HepG2 (cell line): ENCODE results near the gene NDST1. TPM values are rescaled to one million over a fixed set of nuclear protein-coding genes. Genes with fewer than 3 reads are reported as not detected.

Experiments
- ATRX ChIP-seq: sonication (generic); formaldehyde crosslinking; IDR thresholded peaks from 2 replicates; pipeline ENCODE4 v1.4.0; 2020; ENCODE audit warnings: missing genetic modification reagents, borderline replicate concordance
- KDM4B ChIP-seq: sonication (generic); formaldehyde crosslinking; IDR thresholded peaks from 2 replicates; pipeline ENCODE4 v1.4.0; 2020; ENCODE audit warnings: missing genetic modification reagents
- KLF16 ChIP-seq, 2 experiments: sonication (generic) in 1 of 2; formaldehyde crosslinking in 1 of 2; IDR thresholded peaks; 2 replicates each; pipeline versions ENCODE4 v1.6.1 to v1.8.0; 2016 to 2023; ENCODE audit warnings: missing genetic modification reagents in 2 of 2, missing compliant biosample characterization in 1 of 2
- NAIF1 ChIP-seq: sonication (generic); formaldehyde crosslinking; IDR thresholded peaks from 2 replicates; pipeline ENCODE4 v1.5.0; 2020; ENCODE audit warnings: mild to moderate bottlenecking, missing genetic modification reagents, borderline replicate concordance
- TARDBP ChIP-seq: sonication (generic); formaldehyde crosslinking; IDR thresholded peaks from 2 replicates; pipeline ENCODE4 v1.8.0; 2022; ENCODE audit warnings: mild to moderate bottlenecking, missing genetic modification reagents
- TBP ChIP-seq: sonication (generic); formaldehyde crosslinking; IDR thresholded peaks from 2 replicates; pipeline ENCODE4 v1.5.0; 2020; ENCODE audit warnings: missing genetic modification reagents
- TMF1 ChIP-seq: sonication (generic); formaldehyde crosslinking; IDR thresholded peaks from 2 replicates; pipeline ENCODE4 v1.8.1; 2022; ENCODE audit warnings: low read depth, missing genetic modification reagents
- ZBTB7A ChIP-seq: sonication (generic); formaldehyde crosslinking; IDR thresholded peaks from 2 replicates; pipeline ENCODE4 v1.8.0; 2022; ENCODE audit warnings: mild to moderate bottlenecking, missing genetic modification reagents
- ZKSCAN8 ChIP-seq: IDR thresholded peaks from 2 replicates; pipeline ENCODE4 v1.6.1; 2016; ENCODE audit warnings: borderline replicate concordance, missing genetic modification reagents, missing compliant biosample characterization
- ZNF484 ChIP-seq: sonication (generic); formaldehyde crosslinking; IDR thresholded peaks from 2 replicates; pipeline ENCODE4 v1.5.1; 2020; ENCODE audit warnings: mild to moderate bottlenecking, low read depth, missing genetic modification reagents, borderline replicate concordance
- ZNF644 ChIP-seq: IDR thresholded peaks from 2 replicates; pipeline ENCODE4 v1.6.1; 2016; ENCODE audit warnings: low read depth
- ZNF878 ChIP-seq: sonication (generic); formaldehyde crosslinking; IDR thresholded peaks from 2 replicates; pipeline ENCODE4 v1.8.1; 2023; ENCODE audit warnings: mild to moderate bottlenecking, missing genetic modification reagents, moderate library complexity
- ZSCAN30 ChIP-seq: sonication (generic); formaldehyde crosslinking; IDR thresholded peaks from 2 replicates; pipeline ENCODE4 v1.5.0; 2020; ENCODE audit warnings: mild to moderate bottlenecking, missing genetic modification reagents
- ZSCAN9 ChIP-seq: IDR thresholded peaks from 2 replicates; pipeline ENCODE4 v1.6.1; 2016; ENCODE audit warnings: borderline replicate concordance
- polyA plus RNA-seq, 8 experiments: library from polyadenylated mRNA; depleted of rRNA in 3 of 8; stranded (reverse) in 7 of 8; unstranded in 1 of 8; fragments of >200 nt; fragmentation: Illumina TruSeq in 4 of 8; extraction: Trizol in 4 of 8; gene quantifications; 2 replicates each; pipeline versions ENCODE4 v1.2.1 to v1.2.3, GENCODE V29; 2011 to 2016; ENCODE audit warnings: low read depth in 4 of 8, missing spikeins in 1 of 8, mixed read lengths in 1 of 8; ENCODE audit not compliant: insufficient read depth in 1 of 8
- total RNA-seq, 5 experiments: library from RNA; depleted of rRNA; stranded (reverse); fragments of >200 nt; fragmentation: Illumina TruSeq; extraction: Trizol; gene quantifications; 2 replicates each; pipeline ENCODE4 v1.2.3, GENCODE V29; 2016; ENCODE audit warnings: low read depth in 1 of 5
- TF ChIP-seq, protein P1 (sequence below), 2 experiments: sonication (generic) in 1 of 2; formaldehyde crosslinking in 1 of 2; IDR thresholded peaks; 2 replicates each; pipeline versions ENCODE4 v1.4.0 to v1.6.1; 2016 to 2020; ENCODE audit warnings: borderline replicate concordance in 1 of 2, low read depth in 1 of 2, mild to moderate bottlenecking in 1 of 2, missing genetic modification reagents in 1 of 2
- TF ChIP-seq, protein P2 (sequence below): sonication (generic); formaldehyde crosslinking; IDR thresholded peaks from 2 replicates; pipeline ENCODE4 v1.5.1; 2020; ENCODE audit warnings: mild to moderate bottlenecking, missing genetic modification reagents, borderline replicate concordance
- TF ChIP-seq, protein P3 (sequence below): IDR thresholded peaks from 2 replicates; pipeline ENCODE4 v1.6.1; 2016; ENCODE audit warnings: low read depth, control low read depth
- TF ChIP-seq, protein P4 (sequence below): IDR thresholded peaks from 2 replicates; pipeline ENCODE4 v1.6.1; 2016; ENCODE audit warnings: missing biosample characterization, missing genetic modification reagents, low read depth

Gene NDST1
- total and polyA plus RNA-seq, 2 of the 13 experiments (the other 11 are each of a cell fraction or from before 2014, with no cell fraction given) = 23.8 to 26.2 TPM

DNA sequence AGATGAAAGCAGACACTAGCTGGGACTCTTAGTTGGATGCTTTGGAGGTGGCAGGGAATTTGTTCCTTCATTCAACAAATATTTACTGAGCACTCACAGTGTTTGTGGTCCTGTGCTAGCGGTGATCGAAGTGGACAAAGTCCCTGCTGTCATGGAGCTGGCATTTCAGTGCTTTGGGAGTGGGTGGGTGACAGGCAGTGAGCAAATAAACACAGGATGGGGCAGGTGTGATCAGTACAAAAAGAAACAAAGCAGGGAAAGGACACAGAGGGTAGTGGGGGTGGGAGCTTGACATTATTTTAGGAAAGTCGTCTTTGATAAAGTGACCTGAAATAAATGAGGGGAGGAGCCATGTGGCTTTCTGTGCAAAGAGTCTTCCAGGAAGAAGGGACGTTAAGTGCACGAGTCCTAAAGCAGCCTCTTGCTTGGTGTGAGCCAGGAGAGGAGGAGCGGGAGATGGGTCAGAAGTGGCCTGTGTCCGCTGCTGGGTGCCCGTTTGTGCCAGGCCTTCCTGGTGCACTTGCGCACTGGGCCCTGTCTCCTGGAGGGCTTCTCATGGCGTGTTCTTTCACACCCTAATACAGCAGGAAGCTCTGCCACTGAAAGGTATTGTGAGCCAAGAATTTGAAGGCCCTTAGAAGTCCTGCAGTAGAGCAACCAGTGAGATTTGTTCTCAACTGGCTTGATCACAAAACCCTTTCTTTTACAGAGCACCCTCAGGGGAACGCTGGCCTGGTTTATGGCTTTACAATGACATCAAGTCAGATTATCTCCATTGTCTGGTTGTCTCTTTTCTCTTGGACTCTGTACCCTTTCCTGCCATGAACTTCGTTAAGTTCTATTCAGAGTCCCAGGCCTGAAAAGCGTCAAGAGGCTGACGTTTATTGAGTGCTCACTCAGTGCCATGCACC lies 14.8 kb downstream of the NDST1 start (continued):
- TF ChIP-seq, protein P1, sequence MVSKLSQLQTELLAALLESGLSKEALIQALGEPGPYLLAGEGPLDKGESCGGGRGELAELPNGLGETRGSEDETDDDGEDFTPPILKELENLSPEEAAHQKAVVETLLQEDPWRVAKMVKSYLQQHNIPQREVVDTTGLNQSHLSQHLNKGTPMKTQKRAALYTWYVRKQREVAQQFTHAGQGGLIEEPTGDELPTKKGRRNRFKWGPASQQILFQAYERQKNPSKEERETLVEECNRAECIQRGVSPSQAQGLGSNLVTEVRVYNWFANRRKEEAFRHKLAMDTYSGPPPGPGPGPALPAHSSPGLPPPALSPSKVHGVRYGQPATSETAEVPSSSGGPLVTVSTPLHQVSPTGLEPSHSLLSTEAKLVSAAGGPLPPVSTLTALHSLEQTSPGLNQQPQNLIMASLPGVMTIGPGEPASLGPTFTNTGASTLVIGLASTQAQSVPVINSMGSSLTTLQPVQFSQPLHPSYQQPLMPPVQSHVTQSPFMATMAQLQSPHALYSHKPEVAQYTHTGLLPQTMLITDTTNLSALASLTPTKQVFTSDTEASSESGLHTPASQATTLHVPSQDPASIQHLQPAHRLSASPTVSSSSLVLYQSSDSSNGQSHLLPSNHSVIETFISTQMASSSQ (IDR thresholded peaks at IDR 0.05; ENCODE audit: low read depth) = peak; percentile 76
- TF ChIP-seq, protein P1 (CRISPR knock-in tag; IDR thresholded peaks at IDR 0.05; ENCODE audit: borderline replicate concordance) = peak; percentile 90
- TF ChIP-seq ZNF644 (CRISPR knock-in tag) (peak; percentile 54; the same call in 1 of the 2 replicates), ZBTB7A (peak; percentile 90), TARDBP (peak; percentile 99), TMF1 (CRISPR knock-in tag) (0 out of 2 replicates have a peak, but pooled peaks have one; percentile 56), NAIF1 (CRISPR knock-in tag) (0 out of 2 replicates have a peak, but pooled peaks have one; percentile 45), ZKSCAN8 (peak; percentile 84; the same call in 1 of the 2 replicates), KDM4B (CRISPR knock-in tag) (peak; percentile 89), ZNF878 (CRISPR knock-in tag) (peak; percentile 46; the same call in 1 of the 2 replicates), ZSCAN30 (CRISPR knock-in tag) (no peak), ATRX (CRISPR knock-in tag) (no peak), TBP (CRISPR knock-in tag) (no peak), ZSCAN9 (peak; percentile 89; the same call in 1 of the 2 replicates), ZNF484 (no peak), KLF16 (CRISPR knock-in tag; IDR thresholded peaks at IDR 0.05) (peak in 1 of 2 experiments; percentile 78; a peak in 2 of 4 replicates)
- TF ChIP-seq, protein P2, sequence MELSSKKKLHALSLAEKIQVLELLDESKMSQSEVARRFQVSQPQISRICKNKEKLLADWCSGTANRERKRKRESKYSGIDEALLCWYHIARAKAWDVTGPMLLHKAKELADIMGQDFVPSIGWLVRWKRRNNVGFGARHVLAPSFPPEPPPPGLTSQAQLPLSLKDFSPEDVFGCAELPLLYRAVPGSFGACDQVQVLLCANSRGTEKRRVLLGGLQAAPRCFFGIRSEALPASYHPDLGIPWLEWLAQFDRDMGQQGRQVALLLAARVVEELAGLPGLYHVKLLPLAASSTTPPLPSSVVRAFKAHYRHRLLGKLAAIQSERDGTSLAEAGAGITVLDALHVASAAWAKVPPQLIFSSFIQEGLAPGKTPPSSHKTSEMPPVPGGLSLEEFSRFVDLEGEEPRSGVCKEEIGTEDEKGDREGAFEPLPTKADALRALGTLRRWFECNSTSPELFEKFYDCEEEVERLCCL (CRISPR knock-in tag) = no peak
- TF ChIP-seq, protein P3, sequence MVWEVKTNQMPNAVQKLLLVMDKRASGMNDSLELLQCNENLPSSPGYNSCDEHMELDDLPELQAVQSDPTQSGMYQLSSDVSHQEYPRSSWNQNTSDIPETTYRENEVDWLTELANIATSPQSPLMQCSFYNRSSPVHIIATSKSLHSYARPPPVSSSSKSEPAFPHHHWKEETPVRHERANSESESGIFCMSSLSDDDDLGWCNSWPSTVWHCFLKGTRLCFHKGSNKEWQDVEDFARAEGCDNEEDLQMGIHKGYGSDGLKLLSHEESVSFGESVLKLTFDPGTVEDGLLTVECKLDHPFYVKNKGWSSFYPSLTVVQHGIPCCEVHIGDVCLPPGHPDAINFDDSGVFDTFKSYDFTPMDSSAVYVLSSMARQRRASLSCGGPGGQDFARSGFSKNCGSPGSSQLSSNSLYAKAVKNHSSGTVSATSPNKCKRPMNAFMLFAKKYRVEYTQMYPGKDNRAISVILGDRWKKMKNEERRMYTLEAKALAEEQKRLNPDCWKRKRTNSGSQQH (CRISPR knock-in tag) = peak; percentile 92; the same call in 1 of the 2 replicates
- TF ChIP-seq, protein P4, sequence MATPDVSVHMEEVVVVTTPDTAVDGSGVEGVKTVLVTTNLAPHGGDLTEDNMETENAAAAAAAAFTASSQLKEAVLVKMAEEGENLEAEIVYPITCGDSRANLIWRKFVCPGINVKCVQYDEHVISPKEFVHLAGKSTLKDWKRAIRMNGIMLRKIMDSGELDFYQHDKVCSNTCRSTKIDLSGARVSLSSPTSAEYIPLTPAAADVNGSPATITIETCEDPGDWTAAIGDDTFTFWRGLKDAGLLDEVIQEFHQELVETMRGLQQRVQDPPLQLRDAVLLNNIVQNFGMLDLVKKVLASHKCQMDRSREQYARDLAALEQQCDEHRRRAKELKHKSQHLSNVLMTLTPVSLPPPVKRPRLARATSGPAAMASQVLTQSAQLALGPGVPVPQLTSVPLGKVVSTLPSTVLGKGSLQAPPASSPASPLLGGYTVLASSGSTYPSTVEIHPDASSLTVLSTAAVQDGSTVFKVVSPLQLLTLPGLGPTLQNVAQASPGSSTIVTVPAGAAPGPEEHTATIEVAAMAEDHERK = no peak
